ENCODE results near the gene STXBP5L.

- TF ChIP-seq CTCF (IDR thresholded peaks at IDR 0.05) (no peak), POLR2A (IDR thresholded peaks at IDR 0.05) (no peak)
These were observed 503.5 kb downstream of the STXBP5L start for GRCh38 chr3:121411523-121411922.
